Trophoblast cell (in vitro differentiated cells and primary cell): Measurements from ENCODE around the gene ZKSCAN4.

Experiments
- DNase-seq, 2 donors: peaks; one replicate each; pipeline ENCODE4 v3.0.0-alpha.2; 2016
- H2AFZ ChIP-seq: 2 replicates; pipeline ENCODE4 v1.6.1; 2013; ENCODE audit warnings: low read length, moderate library complexity, mild to moderate bottlenecking; ENCODE audit not compliant: insufficient read depth, poor library complexity
- H2AK5ac ChIP-seq: 2 replicates; pipeline ENCODE4 v1.6.1; 2013; ENCODE audit warnings: mild to moderate bottlenecking, low read length
- H2BK120ac ChIP-seq: 2 replicates; pipeline ENCODE4 v1.6.1; 2013; ENCODE audit warnings: low read length, mild to moderate bottlenecking, moderate library complexity; ENCODE audit not compliant: insufficient read depth, poor library complexity
- H2BK12ac ChIP-seq: 2 replicates; pipeline ENCODE4 v1.6.1; 2013; ENCODE audit warnings: mild to moderate bottlenecking, low read length, moderate library complexity
- H2BK5ac ChIP-seq: 2 replicates; pipeline ENCODE4 v1.6.1; 2013; ENCODE audit warnings: low read length, low read depth, moderate library complexity, mild to moderate bottlenecking; ENCODE audit not compliant: poor library complexity
- H3K14ac ChIP-seq: 2 replicates; pipeline ENCODE4 v1.6.1; 2013; ENCODE audit warnings: mild to moderate bottlenecking, low read length
- H3K18ac ChIP-seq: 2 replicates; pipeline ENCODE4 v1.6.1; 2013; ENCODE audit warnings: mild to moderate bottlenecking, low read length
- H3K23ac ChIP-seq: 2 replicates; pipeline ENCODE4 v1.6.1; 2013; ENCODE audit warnings: low read length
- H3K27ac ChIP-seq: 2 replicates; pipeline ENCODE4 v1.5.1; 2013; ENCODE audit warnings: low read depth, mild to moderate bottlenecking, inconsistent platforms, low read length, moderate library complexity
- H3K27me3 ChIP-seq: 2 replicates; pipeline ENCODE4 v1.6.1; 2013; ENCODE audit warnings: inconsistent platforms, mild to moderate bottlenecking, low read length, moderate library complexity; ENCODE audit not compliant: insufficient read depth
- H3K36me3 ChIP-seq, 2 experiments: 1 replicate in 1 of 2; 2 replicates in 1 of 2; pipeline ENCODE4 v1.6.1; 2013; ENCODE audit warnings: low read length in 2 of 2, mild to moderate bottlenecking in 2 of 2, moderate library complexity in 1 of 2; ENCODE audit not compliant: insufficient read depth in 2 of 2, control insufficient read depth in 1 of 2
- H3K4ac ChIP-seq: 2 replicates; pipeline ENCODE4 v1.6.1; 2013; ENCODE audit warnings: low read depth, mild to moderate bottlenecking, low read length, moderate library complexity
- H3K4me1 ChIP-seq, 2 experiments: 1 replicate in 1 of 2; 2 replicates in 1 of 2; pipeline ENCODE4 v1.6.1; 2013; ENCODE audit warnings: low read length in 2 of 2, mild to moderate bottlenecking in 2 of 2, moderate library complexity in 1 of 2; ENCODE audit not compliant: insufficient read depth in 2 of 2, control insufficient read depth in 1 of 2
- H3K4me2 ChIP-seq: 2 replicates; pipeline ENCODE4 v1.6.1; 2013; ENCODE audit warnings: inconsistent platforms, mild to moderate bottlenecking, low read length, moderate library complexity
- H3K4me3 ChIP-seq: 2 replicates; pipeline ENCODE4 v1.5.1; 2013; ENCODE audit warnings: mild to moderate bottlenecking, low read depth, low read length, inconsistent platforms
- H3K79me1 ChIP-seq: one replicate; pipeline ENCODE4 v1.6.1; 2013; ENCODE audit warnings: low read length
- H3K79me2 ChIP-seq: 2 replicates; pipeline ENCODE4 v1.6.1; 2013; ENCODE audit warnings: low read length, mild to moderate bottlenecking; ENCODE audit not compliant: control insufficient read depth, insufficient read depth, poor library complexity
- H3K9ac ChIP-seq: 2 replicates; pipeline ENCODE4 v1.6.1; 2013; ENCODE audit warnings: mild to moderate bottlenecking, low read length
- H3K9me3 ChIP-seq: 2 replicates; pipeline ENCODE4 v1.6.1; 2013; ENCODE audit warnings: low read depth, mild to moderate bottlenecking, control low read depth, inconsistent platforms, low read length; ENCODE audit not compliant: insufficient read depth
- H4K12ac ChIP-seq: 2 replicates; pipeline ENCODE4 v1.6.1; 2013; ENCODE audit warnings: low read depth, mild to moderate bottlenecking, low read length, moderate library complexity
- H4K8ac ChIP-seq: 2 replicates; pipeline ENCODE4 v1.6.1; 2013; ENCODE audit warnings: low read depth, mild to moderate bottlenecking, low read length, moderate library complexity
- H4K91ac ChIP-seq: one replicate; pipeline ENCODE4 v1.6.1; 2013; ENCODE audit warnings: low read depth, mild to moderate bottlenecking, low read length, moderate library complexity
- WGBS: extraction: QIAGEN DNeasy Blood & Tissue Kit; methylation state at CpG from one replicate; pipeline ENCODE4 v1.1.7; 2013; ENCODE audit warnings: missing lambda C conversion rate; ENCODE audit not compliant: insufficient read length, insufficient coverage; ENCODE audit errors: extremely low coverage; 5-methylcytosine and 5-hydroxymethylcytosine counted together

The ZKSCAN4 gene

GRCh38 chr6:28212510-28213212 lies 39.4 kb downstream of the ZKSCAN4 start:
- no peak overlapping the region for H3K18ac ChIP-seq
- no peak overlapping the region for H2BK12ac ChIP-seq
- H3K4me3 ChIP-seq: no peak overlapping the region
- peak overlapping the region; percentile 53 for H3K9ac ChIP-seq
- no peaks in the 10 kb centered on the region for H3K79me1 ChIP-seq
- no peak overlapping the region for H3K27ac ChIP-seq
- H3K79me2 ChIP-seq: no peaks in the 10 kb centered on the region
- peak overlapping the region; percentile 72 for H3K4me2 ChIP-seq
- H3K4ac ChIP-seq: no peak overlapping the region
- H3K36me3 ChIP-seq: no peaks in the 10 kb centered on the region
- no peak overlapping the region for H2BK5ac ChIP-seq
- H2AK5ac ChIP-seq: no peak overlapping the region
- no peak overlapping the region for H4K91ac ChIP-seq
- peak; percentile 35 to 67 for DNase-seq
- H2AFZ ChIP-seq: no peak overlapping the region
- H3K14ac ChIP-seq: no peak overlapping the region
- no peak overlapping the region for H2BK120ac ChIP-seq
- H3K4me1 ChIP-seq: peaks cover 5 to 6% of the 10 kb centered on the region in 2 experiments
- H3K9me3 ChIP-seq: peaks cover 5% of the 10 kb centered on the region
- peaks cover 14% of the 10 kb centered on the region for H3K27me3 ChIP-seq
- WGBS: no CpG with 5 or more reads among the region's 21 CpGs
- no peak overlapping the region for H3K23ac ChIP-seq
- no peak overlapping the region for H4K8ac ChIP-seq
- H4K12ac ChIP-seq: no peak overlapping the region

- Histone ChIP-seq H3K4me3 (peak overlapping the region; percentile 37), H3K4ac (no peak overlapping the region), H3K4me2 (peak overlapping the region; percentile 72), H3K14ac (no peak overlapping the region), H2BK120ac (no peak overlapping the region), H2BK12ac (no peak overlapping the region), H3K27me3 (peaks cover 21% of the 10 kb centered on the region), H3K18ac (no peak overlapping the region), H3K23ac (no peak overlapping the region), H3K79me1 (no peaks in the 10 kb centered on the region), H3K27ac (no peak overlapping the region), H3K9ac (no peak overlapping the region), H3K36me3 (no peaks in the 10 kb centered on the region), H2BK5ac (no peak overlapping the region), H4K91ac (no peak overlapping the region), H2AK5ac (no peak overlapping the region), H2AFZ (peak overlapping the region; percentile 13), H4K12ac (no peak overlapping the region), H3K4me1 (peaks cover 5 to 6% of the 10 kb centered on the region in 2 experiments), H3K79me2 (no peaks in the 10 kb centered on the region), H4K8ac (no peak overlapping the region), H3K9me3 (peaks cover 6% of the 10 kb centered on the region)
- WGBS: no CpG with 5 or more reads among the region's 16 CpGs
- peak in 1 of 2 donors; percentile 50 for DNase-seq
Observed at GRCh38 chr6:28211840-28212509, 40.1 kb downstream of the ZKSCAN4 start.

- H3K79me2 ChIP-seq: no peaks in the 10 kb centered on the region
- no peak overlapping the region for H3K4me2 ChIP-seq
- H3K9me3 ChIP-seq: peaks cover 3% of the 10 kb centered on the region
- no peak overlapping the region for H2AFZ ChIP-seq
- H3K9ac ChIP-seq: no peak overlapping the region
- no peak overlapping the region for H3K23ac ChIP-seq
- H4K12ac ChIP-seq: no peak overlapping the region
- no peak overlapping the region for H4K8ac ChIP-seq
- no peak overlapping the region for H3K14ac ChIP-seq
- no CpG with 5 or more reads among the region's 7 CpGs for WGBS
- peaks cover 5 to 6% of the 10 kb centered on the region in 2 experiments for H3K4me1 ChIP-seq
- no peak overlapping the region for H3K27ac ChIP-seq
- H3K36me3 ChIP-seq: no peaks in the 10 kb centered on the region
- no peak overlapping the region for H2BK5ac ChIP-seq
- no peak overlapping the region for H3K4ac ChIP-seq
- peaks cover 25% of the 10 kb centered on the region for H3K27me3 ChIP-seq
- H4K91ac ChIP-seq: no peak overlapping the region
- no peak for DNase-seq
- H3K18ac ChIP-seq: no peak overlapping the region
- no peaks in the 10 kb centered on the region for H3K79me1 ChIP-seq
- no peak overlapping the region for H3K4me3 ChIP-seq
- H2BK120ac ChIP-seq: no peak overlapping the region
- H2AK5ac ChIP-seq: no peak overlapping the region
- H2BK12ac ChIP-seq: no peak overlapping the region
Observed at GRCh38 chr6:28209753-28210535, 42.1 kb downstream of the ZKSCAN4 start.

GRCh38 chr6:28208111-28208659 lies 43.9 kb downstream of the ZKSCAN4 start:
- no peaks in the 10 kb centered on the region for H3K79me1 ChIP-seq
- H2BK120ac ChIP-seq: no peak overlapping the region
- no peak overlapping the region for H2AFZ ChIP-seq
- no peak overlapping the region for H3K18ac ChIP-seq
- no peak overlapping the region for H2BK12ac ChIP-seq
- no peak overlapping the region for H3K23ac ChIP-seq
- H3K9ac ChIP-seq: no peak overlapping the region
- no CpG with 5 or more reads among the region's 23 CpGs for WGBS
- no peak overlapping the region for H4K91ac ChIP-seq
- H2AK5ac ChIP-seq: no peak overlapping the region
- no peak overlapping the region for H3K27ac ChIP-seq
- no peaks in the 10 kb centered on the region for H3K36me3 ChIP-seq
- H3K4me3 ChIP-seq: peak overlapping the region; percentile 53
- H3K14ac ChIP-seq: no peak overlapping the region
- H3K9me3 ChIP-seq: peaks cover 3% of the 10 kb centered on the region
- peak overlapping the region; percentile 94 for H3K4me2 ChIP-seq
- peaks cover 26% of the 10 kb centered on the region for H3K27me3 ChIP-seq
- H3K79me2 ChIP-seq: no peaks in the 10 kb centered on the region
- H4K8ac ChIP-seq: no peak overlapping the region
- peaks cover 5 to 6% of the 10 kb centered on the region in 2 experiments for H3K4me1 ChIP-seq
- no peak overlapping the region for H4K12ac ChIP-seq
- no peak overlapping the region for H3K4ac ChIP-seq
- no peak overlapping the region for H2BK5ac ChIP-seq
- peak in 1 of 2 donors; percentile 14 for DNase-seq
